Hepatocyte (in vitro differentiated cells): Measurements from ENCODE around the gene ARL1. TPM values are rescaled to one million over a fixed set of nuclear protein-coding genes. Genes with fewer than 3 reads are reported as not detected.

Experiments used
- polyA plus RNA-seq: library from polyadenylated mRNA; unstranded; fragments of >200 nt; fragmentation: Nextera tagmentation; extraction: Ambion mirVana; gene quantifications from 2 replicates; pipeline ENCODE4 v1.2.1, GENCODE V29; 2016
- small RNA-seq: library from RNA; depleted of rRNA; stranded (forward); fragments of <200 nt; gene quantifications from one replicate; pipeline ENCODE3, GENCODE V24; 2014
- total RNA-seq: library from RNA; depleted of rRNA; stranded (reverse); fragments of >200 nt; gene quantifications from 2 replicates; pipeline ENCODE4 v1.2.3, GENCODE V29; 2014

ARL1 gene
- total and polyA plus RNA-seq, 2 experiments from 2014 or later: 94.0 to 122 TPM

Small RNA genes within 50 kb of the gene (small RNA-seq; reads per million reads assigned to genes)
- gene RF00019 (not detected), gene RNU6-1068P (not detected), gene RPS27P23 (not detected)

Other genes starting within 250 kb of the ARL1 start
- gene SLC5A8, start 197.5 kb downstream of the ARL1 start, total RNA-seq: not detected in 2 replicates
- gene SLC5A8, start 197.5 kb downstream of the ARL1 start, polyA plus RNA-seq: not detected in 2 replicates
- gene UTP20, start 127.7 kb downstream of the ARL1 start, total RNA-seq: 10.8 and 11.6 TPM in 2 replicates
- 1.9 and 2.0 TPM in 2 replicates for gene UTP20, start 127.7 kb downstream of the ARL1 start, polyA plus RNA-seq
- gene SPIC, start 67.6 kb upstream of the ARL1 start, total RNA-seq: not detected in 2 replicates
- gene SPIC, start 67.6 kb upstream of the ARL1 start, polyA plus RNA-seq: not detected in 2 replicates
- gene MYBPC1, start 187.2 kb upstream of the ARL1 start, total RNA-seq: 3.2 and 3.4 TPM in 2 replicates
- 1.1 and 1.7 TPM in 2 replicates for gene MYBPC1, start 187.2 kb upstream of the ARL1 start, polyA plus RNA-seq